ENCODE results near the gene ZNF148.
A peak's percentile ranks its signal among the peaks of the same experiment; 100 is the strongest.

The ZNF148 gene

GRCh38 chr3:125306620-125307019 lies 68.5 kb downstream of the ZNF148 start:
- no peaks in the 10 kb centered on the region for H3K27me3 Mint-ChIP-seq (ENCODE audit: low read depth, poor library complexity)
- DNase-seq = no peak
- TF ChIP-seq CTCF (IDR thresholded peaks at IDR 0.05) = no peak
- H3K9me3 Mint-ChIP-seq = peaks cover 35% of the 10 kb centered on the region
- peak overlapping the region; percentile 61 for H3K27ac Mint-ChIP-seq
- H3K4me1 Mint-ChIP-seq = no peaks in the 10 kb centered on the region
- no peak overlapping the region for H3K4me3 Mint-ChIP-seq
- peaks cover 90% of the 10 kb centered on the region for H3K36me3 Mint-ChIP-seq (ENCODE audit: low read depth)

GRCh38 chr3:125302932-125303331 lies 72.2 kb downstream of the ZNF148 start:
- H3K4me1 Mint-ChIP-seq = no peaks in the 10 kb centered on the region
- peaks cover 16% of the 10 kb centered on the region for H3K9me3 Mint-ChIP-seq
- H3K4me3 Mint-ChIP-seq = no peak overlapping the region
- peaks cover 62% of the 10 kb centered on the region for H3K36me3 Mint-ChIP-seq (ENCODE audit: low read depth)
- DNase-seq = no peak
- no peaks in the 10 kb centered on the region for H3K27me3 Mint-ChIP-seq (ENCODE audit: low read depth, poor library complexity)
- H3K27ac Mint-ChIP-seq = no peak overlapping the region
- TF ChIP-seq CTCF (IDR thresholded peaks at IDR 0.05) = no peak

GRCh38 chr3:125300416-125300815 lies 74.7 kb downstream of the ZNF148 start:
- peaks cover 43% of the 10 kb centered on the region for H3K36me3 Mint-ChIP-seq (ENCODE audit: low read depth)
- DNase-seq = no peak
- H3K27me3 Mint-ChIP-seq (ENCODE audit: low read depth, poor library complexity) = no peaks in the 10 kb centered on the region
- no peak overlapping the region for H3K4me3 Mint-ChIP-seq
- no peak overlapping the region for H3K27ac Mint-ChIP-seq
- H3K9me3 Mint-ChIP-seq = no peaks in the 10 kb centered on the region
- no peak for TF ChIP-seq CTCF (IDR thresholded peaks at IDR 0.05)
- H3K4me1 Mint-ChIP-seq = no peaks in the 10 kb centered on the region

GRCh38 chr3:125294411-125294810 lies 80.7 kb downstream of the ZNF148 start:
- Mint-ChIP-seq H3K4me3 (no peak overlapping the region), H3K27ac (no peak overlapping the region), H3K36me3 (ENCODE audit: low read depth) (peaks cover 21% of the 10 kb centered on the region), H3K9me3 (no peaks in the 10 kb centered on the region), H3K4me1 (no peaks in the 10 kb centered on the region), H3K27me3 (ENCODE audit: low read depth, poor library complexity) (peaks cover 4% of the 10 kb centered on the region)
- no peak for DNase-seq
- TF ChIP-seq CTCF (IDR thresholded peaks at IDR 0.05) = no peak

- Mint-ChIP-seq H3K36me3 (ENCODE audit: low read depth) (peaks cover 31% of the 10 kb centered on the region), H3K9me3 (no peaks in the 10 kb centered on the region), H3K4me1 (no peaks in the 10 kb centered on the region), H3K27me3 (ENCODE audit: low read depth, poor library complexity) (peaks cover 4% of the 10 kb centered on the region), H3K4me3 (no peak overlapping the region), H3K27ac (no peak overlapping the region)
- no peak for TF ChIP-seq CTCF (IDR thresholded peaks at IDR 0.05)
- no peak for DNase-seq
Observed at GRCh38 chr3:125292015-125292414, 83.1 kb downstream of the ZNF148 start.

GRCh38 chr3:125289429-125289981 lies 85.6 kb downstream of the ZNF148 start:
- Mint-ChIP-seq H3K9me3 (no peaks in the 10 kb centered on the region), H3K27me3 (ENCODE audit: low read depth, poor library complexity) (peaks cover 4% of the 10 kb centered on the region), H3K36me3 (ENCODE audit: low read depth) (peaks cover 32% of the 10 kb centered on the region), H3K4me3 (no peak overlapping the region), H3K27ac (no peak overlapping the region), H3K4me1 (no peaks in the 10 kb centered on the region)
- DNase-seq = no peak
- no peak for TF ChIP-seq CTCF (IDR thresholded peaks at IDR 0.05)
